Stimulated activated naive CD4-positive, alpha-beta T cell treated with Interleukin-2 at 50 U/mL for 16 hours (primary cell): ENCODE data around the gene B4GALT6.

Experiments used
- DNase-seq: peaks from one replicate; lab custom pipeline; 2025; lab: John Stamatoyannopoulos, UW

B4GALT6 gene

DNA sequence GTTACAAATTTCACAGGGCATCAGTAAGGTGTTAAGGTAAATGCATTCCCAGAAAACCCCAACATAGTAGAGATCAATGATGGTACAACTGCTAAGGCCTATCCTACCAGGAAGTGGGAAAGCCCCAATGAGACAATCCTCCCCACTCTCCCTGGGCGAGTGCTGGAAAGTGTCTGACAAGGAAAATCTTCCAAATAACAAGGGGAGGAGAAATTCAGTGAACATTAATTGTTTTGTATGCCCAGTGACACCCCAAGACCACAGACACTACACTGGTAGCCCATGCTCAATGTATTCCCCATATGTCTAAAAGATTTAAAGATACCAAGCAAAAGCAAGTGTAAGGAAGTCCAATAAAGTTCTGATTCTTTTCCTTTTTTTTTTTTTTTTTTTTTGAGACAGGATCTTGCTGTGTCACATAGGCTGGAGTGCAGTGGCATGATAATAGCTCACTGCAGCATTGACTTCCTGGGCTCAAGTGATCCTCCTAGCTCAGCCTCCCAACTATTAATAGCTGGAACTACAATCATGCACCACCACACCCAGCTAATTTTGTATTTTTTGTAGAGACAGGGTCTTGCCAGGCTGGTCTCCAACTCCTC, 24.7 kb downstream of the B4GALT6 start:
- no peak for DNase-seq

DNA sequence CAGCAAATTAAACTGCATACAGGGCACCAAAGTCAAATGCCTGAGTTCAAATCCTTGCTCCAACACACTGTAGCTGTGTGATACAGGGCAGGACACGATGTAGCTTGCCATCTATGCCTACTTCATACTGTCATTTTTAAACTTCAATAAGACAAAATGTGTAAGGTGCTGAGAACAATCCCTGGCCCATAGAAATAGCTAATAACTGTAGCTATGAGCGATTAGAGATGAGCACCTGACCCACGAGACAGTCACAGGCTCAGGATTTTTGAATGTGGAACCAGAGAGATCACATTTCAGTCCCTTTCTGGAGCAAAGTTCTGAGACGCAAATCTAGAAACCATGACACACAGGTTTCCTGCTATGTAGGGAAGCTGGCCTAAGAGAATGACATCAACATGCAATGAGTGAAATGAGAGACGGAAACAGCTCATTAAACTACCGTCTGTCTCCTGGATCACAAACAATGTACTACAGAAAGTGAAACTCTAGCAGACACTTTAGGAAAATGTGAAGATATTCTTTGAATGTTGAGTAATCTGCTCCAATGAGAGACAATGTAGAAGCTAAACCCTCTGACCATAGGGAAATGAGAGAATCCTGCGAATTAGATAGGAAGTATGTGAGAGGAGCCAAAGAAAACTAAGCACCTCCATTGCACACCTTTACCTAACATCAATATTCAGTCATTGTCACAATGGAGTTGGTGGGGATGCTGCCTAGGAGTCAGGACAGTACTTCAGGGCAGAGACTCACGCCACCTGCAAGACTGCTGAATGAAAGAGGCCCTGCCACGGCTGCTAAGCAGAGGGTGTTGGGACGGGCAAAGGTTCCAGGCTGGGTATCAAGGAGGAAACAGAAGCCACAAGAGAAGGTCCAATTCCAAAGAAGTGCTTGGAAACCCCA, 25.5 kb downstream of the B4GALT6 start:
- no peak for DNase-seq

DNA sequence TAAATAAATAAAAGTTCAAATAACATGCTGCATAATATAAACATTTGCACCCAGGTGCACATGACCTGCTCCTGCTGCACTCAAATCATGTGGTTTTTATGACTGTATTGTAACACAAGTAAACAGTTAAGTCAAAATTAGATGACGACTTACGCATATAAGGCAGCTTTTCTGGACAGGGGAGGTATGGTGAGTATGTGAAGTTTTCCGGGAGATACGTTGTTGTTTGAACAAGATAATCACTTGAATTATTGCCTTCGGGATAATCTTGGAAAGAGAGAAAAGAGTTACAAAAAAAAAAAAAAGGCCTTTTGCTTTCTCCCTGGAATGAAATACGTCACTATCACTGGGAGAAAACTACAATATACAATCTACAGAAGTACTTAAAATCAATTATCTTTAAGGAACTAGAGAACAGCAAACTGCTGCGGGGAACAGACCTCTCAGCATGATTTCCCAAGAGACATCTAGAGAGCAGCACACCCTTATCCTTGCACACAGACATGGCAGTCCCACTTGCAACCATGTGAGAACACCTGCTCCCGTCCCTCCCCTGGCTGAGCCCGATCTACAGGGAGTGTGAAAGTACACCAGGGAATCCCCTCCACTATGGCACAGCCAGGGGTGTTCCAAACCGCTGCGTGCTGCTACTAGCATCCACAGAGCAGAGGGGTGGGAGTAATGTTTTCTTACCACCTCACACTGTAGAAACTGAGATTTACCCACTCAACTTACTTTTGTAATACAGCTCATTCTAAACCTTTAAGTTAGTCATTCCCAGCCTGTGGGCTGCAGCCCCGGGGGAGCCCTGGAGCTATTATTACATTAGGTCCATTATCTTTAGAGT, 26.3 kb downstream of the B4GALT6 start:
- peak; percentile 40 for DNase-seq

DNA sequence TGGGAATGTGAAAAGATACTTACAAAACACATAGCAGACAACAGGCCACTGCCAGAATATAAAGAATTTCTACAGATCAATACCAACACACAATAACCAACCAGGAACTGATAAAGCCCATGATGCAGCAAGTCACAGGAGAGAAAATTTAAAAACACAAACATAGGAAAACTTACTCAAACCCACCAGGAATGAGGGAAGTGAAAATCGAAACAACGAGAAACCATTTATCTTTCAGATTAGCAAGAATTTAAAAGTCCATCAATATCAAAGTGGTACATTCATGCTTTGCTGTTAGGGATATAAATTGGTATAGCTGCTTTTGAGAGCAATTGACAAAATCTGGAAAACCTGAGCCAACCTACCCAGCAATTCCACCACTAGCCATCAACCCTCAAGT, 27.6 kb downstream of the B4GALT6 start:
- DNase-seq, result no peak

DNA sequence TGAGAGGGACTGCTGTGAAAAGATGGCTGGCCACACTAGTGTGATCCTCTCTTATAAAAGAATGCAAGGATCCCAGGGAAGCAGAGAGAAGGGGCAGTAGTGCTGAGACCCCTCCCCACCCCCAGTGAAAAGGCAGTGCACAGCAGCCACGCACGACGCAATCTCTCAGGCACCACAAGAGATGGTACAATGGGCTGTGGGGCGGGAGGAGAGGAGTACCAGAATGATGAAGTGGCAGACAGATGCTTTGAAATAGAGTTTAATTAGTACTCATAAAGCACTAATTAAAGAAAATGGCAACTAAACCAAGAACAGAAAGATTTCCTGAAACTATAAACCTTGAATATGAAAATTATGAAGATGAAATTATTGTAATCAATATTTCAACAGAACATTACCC, 29.0 kb downstream of the B4GALT6 start:
- no peak for DNase-seq

DNA sequence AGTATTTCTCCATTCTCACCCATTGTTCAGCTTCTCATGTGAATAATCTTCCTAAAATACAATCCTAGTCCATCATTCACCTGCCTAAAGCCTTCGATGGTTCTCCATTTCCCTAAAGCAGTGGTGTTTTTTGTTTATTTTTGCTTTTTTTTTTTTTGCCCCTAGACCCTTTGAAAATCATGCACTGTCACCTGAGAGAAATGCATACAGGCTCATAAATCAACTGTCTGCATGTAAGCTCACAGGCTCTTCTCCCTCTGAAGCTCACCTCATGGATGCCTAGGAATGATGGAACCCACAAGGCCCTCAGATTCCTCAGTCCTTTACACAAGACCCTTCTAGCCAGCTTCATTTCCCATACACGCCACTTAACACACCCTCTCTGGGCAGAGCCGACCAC, 31.5 kb downstream of the B4GALT6 start:
- DNase-seq, result no peak

DNA sequence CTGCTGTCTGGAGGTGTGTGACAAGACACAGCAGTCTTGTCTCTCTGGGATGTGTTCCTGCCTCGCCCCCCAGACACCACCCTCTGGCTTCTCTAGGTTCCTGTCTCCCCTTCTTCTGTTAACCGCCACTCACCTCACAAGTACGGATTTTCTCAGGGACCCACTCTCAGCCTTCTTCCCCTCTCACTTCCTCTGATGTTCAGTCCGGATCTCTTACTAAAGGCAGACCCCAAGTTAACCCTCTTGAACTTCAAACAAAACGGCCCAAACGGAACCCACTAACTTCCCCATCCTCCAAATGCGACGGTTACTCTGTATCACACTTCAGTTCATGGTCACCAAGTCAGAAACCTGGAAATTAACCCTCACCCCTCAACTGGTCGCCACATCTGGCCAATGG, 32.0 kb downstream of the B4GALT6 start:
- DNase-seq, result no peak

DNA sequence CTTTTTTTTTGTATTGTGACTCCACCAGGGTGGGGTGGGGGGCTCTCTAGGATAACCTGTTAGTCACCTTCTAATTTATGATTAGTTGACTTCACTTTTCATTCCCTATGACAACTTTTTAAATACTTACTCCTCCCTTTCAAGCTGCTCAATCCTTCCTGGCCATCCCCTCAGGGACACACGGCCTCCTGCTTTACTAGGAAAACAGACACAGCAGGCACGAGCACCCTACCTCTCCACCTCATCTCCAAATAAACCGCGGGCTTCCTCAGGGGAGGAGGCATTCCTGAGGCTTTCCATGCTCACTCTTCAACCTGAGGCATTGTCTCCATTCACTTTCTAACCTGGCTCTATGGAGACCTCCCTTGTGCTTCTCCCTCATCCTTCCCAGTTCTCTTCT, 33.0 kb downstream of the B4GALT6 start:
- no peak for DNase-seq

DNA sequence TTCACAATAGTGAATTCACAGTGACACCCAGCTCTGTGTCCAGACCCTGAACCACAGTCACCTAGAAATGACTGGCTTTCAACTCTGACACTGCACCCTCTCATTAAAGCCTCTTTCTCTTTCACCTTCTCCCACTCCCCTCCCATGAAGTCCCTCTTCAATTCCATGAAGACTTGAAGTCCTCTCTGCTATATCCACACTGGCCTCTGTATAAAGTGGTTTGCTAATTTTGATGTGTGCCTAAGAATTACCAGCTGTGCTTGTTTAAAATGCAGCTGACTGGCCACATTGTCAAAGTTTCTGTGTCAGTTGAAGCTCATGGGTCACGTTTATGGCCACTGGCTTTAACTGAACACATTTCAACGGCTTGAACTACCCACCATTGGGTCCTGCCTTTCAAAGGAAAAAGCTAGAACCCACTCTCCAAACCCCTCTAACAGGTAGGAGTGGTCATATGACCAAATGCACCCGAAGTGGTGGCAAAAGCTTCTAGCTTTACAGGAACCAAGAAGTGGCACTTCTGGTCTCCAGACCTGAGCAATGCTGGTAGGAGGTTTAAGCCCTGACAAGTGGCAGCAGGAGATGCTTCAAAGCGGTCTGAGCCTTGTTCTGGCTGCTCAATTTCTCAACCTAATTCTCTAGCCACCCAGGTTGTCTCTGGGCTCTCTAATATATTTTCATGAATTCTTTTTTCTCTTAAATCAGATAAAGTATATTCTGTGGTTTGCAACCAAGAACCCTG, 34.2 kb downstream of the B4GALT6 start:
- no peak for DNase-seq

DNA sequence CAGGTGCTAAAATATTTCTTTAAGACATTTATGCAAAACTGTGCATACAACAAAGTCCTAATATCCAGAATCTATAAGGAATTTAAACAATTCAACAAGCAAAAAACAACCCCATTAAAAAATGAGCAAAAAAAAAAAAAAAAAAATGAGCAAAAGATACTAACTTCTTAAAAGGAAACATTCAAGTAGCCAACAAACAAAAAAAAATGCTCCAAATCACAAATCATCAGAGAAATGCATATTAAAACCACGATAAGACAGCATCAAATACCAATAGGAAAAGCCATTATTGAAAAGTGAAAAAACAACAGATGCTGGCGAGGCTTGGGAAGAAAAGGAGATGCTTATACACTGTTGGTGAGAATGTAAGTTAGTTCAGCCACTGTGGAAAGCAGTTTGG, 34.9 kb downstream of the B4GALT6 start:
- DNase-seq, result no peak

DNA sequence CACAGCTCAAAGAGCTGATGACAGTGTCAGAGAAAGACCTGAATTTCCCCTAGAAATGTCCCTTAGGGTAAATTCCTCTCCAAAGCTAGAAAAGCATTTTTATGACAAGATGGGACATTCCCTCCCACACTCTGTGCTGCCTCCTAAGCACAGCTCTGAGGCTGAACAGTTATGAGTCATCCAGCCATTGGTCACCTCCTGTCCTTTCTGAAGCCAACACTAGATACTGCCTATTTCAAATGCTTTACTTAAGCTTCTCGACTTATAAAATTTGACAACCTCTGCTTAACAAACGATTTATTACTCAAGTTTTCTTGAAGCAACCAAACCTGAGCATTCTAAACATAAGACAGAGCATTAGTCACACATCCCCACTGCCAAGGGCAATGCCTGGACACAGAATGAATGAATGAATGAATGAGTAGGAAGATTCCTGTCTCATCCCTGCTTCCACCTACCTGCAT, 35.4 kb downstream of the B4GALT6 start:
- DNase-seq, result no peak

DNA sequence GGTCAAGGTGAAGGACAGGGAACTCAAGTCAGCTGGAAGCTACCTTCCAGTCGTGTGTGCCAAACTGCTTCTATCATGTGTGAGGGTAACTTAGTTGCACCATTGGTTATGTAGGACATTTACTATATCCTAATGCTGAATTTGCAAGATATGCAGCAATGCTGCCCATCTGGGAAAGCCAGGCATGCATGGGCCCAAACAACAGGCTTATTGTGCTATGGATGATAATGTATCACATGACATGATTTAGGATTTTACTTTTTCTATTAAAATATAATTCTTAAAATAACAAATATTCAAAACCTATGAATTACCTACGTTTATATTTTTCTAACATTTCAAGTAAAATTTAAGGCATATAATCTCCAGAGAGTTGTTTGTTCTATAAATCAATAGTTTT, 35.9 kb downstream of the B4GALT6 start:
- DNase-seq, result no peak

DNA sequence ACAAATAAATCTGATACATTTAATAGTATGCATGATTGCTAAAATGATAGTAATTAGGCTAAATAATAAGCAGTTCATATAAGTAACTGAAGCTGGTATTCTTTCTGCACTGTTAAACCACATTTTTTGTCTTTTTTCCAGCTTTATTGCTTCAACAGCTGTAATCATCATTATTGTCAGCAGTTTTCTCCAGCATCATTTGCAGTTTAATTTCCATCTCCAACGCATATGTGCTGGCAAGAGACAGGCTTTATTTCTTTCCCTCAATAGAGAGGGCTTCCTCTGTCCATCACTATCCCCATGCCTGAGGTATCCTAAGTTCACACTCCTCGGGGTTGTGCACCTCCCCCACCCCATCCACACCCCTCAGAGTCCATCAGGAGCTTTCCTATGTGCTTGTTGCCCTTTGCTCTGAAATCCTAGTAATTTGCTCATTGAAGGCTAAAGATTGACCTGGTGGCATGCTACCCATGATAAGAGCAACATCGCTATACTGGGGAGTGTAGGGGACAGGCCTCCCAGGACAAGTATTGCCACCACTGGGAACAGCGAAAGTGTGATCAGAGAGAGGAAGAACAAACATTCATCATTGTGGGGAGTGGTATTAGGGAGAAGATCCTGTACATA, 37.1 kb downstream of the B4GALT6 start:
- DNase-seq, result no peak

DNA sequence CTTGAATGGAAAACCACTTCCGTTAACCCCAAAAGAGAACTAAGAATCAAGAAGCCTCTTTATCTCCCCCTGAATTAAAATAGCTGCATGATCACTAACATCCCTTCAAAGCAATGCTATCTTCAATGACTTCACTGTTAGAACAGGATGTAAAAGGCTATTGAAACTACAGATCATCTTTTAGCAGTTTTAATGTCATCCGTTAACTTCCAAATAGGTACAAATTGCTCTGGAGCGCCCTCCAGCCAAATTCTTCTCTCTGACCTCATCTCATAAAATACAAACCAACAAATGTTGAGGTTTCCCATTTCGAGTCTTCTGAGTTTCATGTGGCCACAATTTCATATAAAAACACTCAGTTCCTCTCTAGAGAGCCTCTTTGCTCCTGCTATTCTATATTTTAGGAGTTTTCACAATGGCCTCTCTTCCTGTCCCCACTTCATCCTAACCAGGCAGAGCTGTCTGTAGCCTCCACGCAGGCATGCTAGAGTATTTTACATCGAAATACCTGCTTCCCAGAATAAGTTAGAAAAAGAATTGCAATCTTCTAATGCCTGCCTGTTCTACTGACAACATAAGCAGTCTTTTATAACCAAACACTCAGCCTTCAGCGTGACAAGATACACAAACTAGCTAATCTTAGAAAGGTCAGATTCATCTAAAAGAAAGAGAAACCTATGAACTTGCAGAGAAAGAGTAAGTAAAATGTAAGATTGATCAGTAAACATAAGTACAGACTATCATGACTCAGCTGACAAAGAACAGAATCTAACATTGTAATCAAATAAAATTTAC, 37.9 kb downstream of the B4GALT6 start:
- no peak for DNase-seq

DNA sequence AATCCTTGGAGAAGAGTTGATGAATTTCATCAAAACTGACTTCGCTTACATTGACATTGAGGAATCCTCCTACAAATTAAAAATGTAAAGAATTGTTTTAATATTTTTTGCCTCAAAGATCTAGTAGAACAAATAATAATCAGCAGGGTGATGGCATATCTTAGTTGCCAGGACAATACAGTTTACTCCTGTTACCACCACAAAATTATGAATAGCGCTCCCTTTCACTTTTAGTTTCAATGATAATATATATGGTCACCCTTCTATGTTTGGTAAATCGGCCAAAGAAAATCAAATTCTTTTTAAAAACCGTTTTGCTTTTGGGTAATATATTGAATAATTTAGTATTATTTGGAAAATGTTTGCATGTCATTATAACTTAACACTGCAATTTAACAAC, 39.0 kb downstream of the B4GALT6 start:
- DNase-seq, result no peak

DNA sequence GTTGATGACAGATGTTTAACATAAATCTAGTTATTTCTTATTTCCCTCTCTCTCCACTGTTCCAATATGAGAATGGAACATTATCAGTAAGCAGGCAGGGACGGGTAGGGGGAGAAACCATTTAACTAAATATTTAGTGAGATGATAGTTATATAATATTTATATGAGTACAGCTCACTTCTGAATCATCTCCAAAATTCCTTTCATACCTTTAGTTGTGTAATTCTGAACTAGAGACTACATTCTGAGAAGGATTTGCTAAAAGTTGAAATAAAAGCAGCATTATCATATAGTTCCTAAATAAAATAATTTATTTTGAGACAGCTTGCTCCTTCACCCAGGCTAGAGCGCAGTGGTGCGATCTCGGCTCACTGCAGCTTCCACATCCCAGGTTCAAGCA, 41.4 kb downstream of the B4GALT6 start:
- no peak for DNase-seq

DNA sequence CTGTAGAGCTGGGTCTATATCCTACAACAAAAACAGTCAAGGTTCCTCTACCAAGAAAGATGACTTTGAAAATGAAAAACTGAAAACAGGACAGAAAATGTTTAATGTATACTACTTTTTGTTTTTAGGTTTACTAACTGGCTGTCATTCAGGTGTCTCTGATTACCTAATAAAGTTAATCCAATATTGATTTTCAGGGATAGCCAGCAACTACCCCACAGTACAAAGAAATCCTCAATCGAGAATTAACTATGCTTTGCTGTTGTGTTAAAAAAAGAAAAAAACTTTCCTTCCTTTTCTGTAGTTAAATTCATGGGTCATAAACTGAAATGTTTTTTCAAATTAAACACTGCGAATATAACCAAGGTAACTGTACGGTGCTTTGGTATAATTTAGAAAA, 46.9 kb downstream of the B4GALT6 start:
- DNase-seq, result no peak

DNA sequence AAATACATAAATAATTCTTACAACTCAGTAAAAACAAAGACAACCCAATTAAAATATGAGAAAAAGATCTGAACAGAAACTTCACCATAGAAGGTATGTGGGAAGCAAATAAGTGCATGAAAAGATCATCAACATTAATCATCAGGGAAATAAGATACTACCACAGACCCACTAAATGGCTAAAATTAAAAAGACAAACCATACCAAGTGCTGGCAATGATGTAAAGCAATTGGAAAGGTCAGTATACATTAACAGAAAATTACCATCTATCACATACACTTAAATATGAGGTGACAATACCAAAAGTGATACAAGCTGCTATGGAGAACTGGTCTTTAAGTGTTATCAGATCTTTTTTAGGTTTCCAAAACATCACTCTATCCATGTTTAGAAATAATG, 48.0 kb downstream of the B4GALT6 start:
- no peak for DNase-seq

DNA sequence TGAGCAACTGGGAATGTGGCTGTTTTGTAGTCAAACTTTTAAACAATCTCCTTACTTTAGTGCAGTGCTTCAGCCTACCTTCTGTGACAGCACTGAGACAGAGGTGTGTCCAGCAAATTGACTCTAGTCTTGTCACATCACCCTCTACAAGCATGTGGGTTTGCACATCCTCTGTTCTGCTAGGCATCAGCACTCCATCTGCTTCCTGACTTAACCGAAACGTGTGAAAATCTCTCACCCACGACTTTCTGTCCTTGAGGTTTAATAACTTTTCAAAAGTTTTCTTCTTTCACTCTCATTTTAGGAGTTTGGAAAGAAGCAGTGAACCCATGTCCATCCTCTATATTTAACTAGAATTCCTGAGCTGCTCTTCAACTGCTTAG, 50.1 kb downstream of the B4GALT6 start:
- DNase-seq, result no peak

DNA sequence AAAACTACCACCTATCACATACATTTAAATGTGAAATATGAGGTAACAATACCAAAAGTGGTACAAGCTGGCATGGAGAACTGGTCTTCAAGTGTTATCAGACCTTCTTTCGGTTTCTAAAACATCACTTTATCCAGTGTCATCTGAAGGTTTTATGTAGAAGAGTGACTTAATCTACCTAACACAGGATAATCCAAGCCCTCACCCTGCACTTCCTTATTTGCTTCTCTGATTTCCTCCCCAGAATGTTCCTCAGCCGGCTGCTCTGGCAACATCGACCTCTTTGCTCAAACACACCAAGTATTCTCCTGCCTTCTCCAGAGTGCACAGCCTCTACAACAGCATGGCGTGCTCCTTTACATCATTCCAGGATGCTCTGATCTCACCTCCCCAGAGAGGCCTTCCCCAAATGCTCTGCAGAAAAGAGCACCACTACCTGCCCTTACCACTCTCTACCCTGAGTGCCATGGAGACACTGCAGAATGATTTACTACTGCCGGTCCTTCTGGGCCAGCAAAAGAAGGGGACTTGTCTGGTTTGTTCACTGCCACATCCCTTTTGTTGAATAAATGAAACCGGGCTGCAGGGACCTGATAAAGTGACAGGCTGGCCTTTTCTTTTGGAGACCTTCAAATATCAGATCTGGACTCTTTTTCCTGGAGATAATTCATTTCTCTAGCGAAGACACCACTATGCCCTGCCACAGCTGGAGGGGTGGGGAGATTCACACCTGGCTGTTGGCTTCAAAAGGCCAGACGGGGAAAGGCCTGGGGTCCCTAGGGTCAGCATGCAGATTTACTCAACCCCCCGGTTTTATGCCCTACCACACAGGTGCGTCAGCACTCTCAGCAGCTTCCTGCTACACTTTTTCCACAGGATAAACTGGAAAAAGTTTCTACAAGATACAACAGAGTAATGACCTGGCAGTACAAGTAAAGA, 50.7 kb downstream of the B4GALT6 start:
- DNase-seq, result no peak
